ENCODE data around the gene MAP3K10.
"Not testable (repeated sequence)": the region's sequence is repeated elsewhere in the genome, so short reads cannot be mapped to it uniquely, and the experiment has no call there.

Gene MAP3K10
- total RNA-seq: 4.9 to 17.7 (median 7.0) reads per million in 17 experiments

- peak; percentile 72 to 90 (median 81) for DNase-seq
Observed at GRCh38 chr19:40190891-40191835, at the start of gene MAP3K10. TSS of gene MAP3K10 (plus strand) at chr19:40191426. CDS start at chr19:40192032, 606 bp downstream.

- no peak for DNase-seq
Observed at GRCh38 chr19:40141551-40141950, 49.7 kb upstream of the MAP3K10 start.

- DNase-seq: peak; percentile 56 to 90 (median 81)
Observed at GRCh38 chr19:40143612-40144011, 47.6 kb upstream of the MAP3K10 start.

GRCh38 chr19:40144151-40144550, 47.1 kb upstream of the MAP3K10 start:
- DNase-seq: peak in 1 of 4 experiments; percentile 12

- DNase-seq: peak in 1 of 4 experiments; percentile 29
Observed at GRCh38 chr19:40144947-40145748, 46.1 kb upstream of the MAP3K10 start.

- not testable (repeated sequence) for DNase-seq
Observed at GRCh38 chr19:40145749-40146029, 45.5 kb upstream of the MAP3K10 start.

- peak in 1 of 4 experiments; percentile 7 for DNase-seq
Observed at GRCh38 chr19:40147338-40147692, 43.9 kb upstream of the MAP3K10 start.

GRCh38 chr19:40147693-40148347, 43.4 kb upstream of the MAP3K10 start:
- peak; percentile 76 to 88 (median 82) for DNase-seq

GRCh38 chr19:40149501-40149900, 41.7 kb upstream of the MAP3K10 start:
- peak in 1 of 4 experiments; percentile 20 for DNase-seq

GRCh38 chr19:40150170-40150569, 41.1 kb upstream of the MAP3K10 start:
- DNase-seq: no peak

GRCh38 chr19:40154121-40154680, 37.0 kb upstream of the MAP3K10 start:
- no peak for DNase-seq

GRCh38 chr19:40155749-40156265, 35.4 kb upstream of the MAP3K10 start:
- DNase-seq: peak; percentile 56 to 84 (median 72)

- no peak for DNase-seq
Observed at GRCh38 chr19:40157059-40157458, 34.2 kb upstream of the MAP3K10 start.

- no peak for DNase-seq
Observed at GRCh38 chr19:40159744-40160143, 31.5 kb upstream of the MAP3K10 start.

- DNase-seq: no peak
Observed at GRCh38 chr19:40162104-40162503, 29.1 kb upstream of the MAP3K10 start.

- peak in 2 of 4 experiments; percentile 26 to 42 for DNase-seq
Observed at GRCh38 chr19:40163541-40164129, 27.6 kb upstream of the MAP3K10 start.

- peak; percentile 60 to 83 (median 74) for DNase-seq
Observed at GRCh38 chr19:40165362-40165937, 25.8 kb upstream of the MAP3K10 start.

- DNase-seq: not testable (repeated sequence)
Observed at GRCh38 chr19:40169482-40170302, 21.5 kb upstream of the MAP3K10 start.

GRCh38 chr19:40170303-40170989, 20.8 kb upstream of the MAP3K10 start:
- not testable (repeated sequence) for DNase-seq

- DNase-seq: peak in 1 of 4 experiments; percentile 15
Observed at GRCh38 chr19:40171293-40171692, 19.9 kb upstream of the MAP3K10 start.
